Cerebellar nuclear complex (tissue), 1 donor: ENCODE results near the gene ZDHHC17.
A peak's percentile ranks its signal among the peaks of the same experiment; 100 is the strongest.
"Not testable (repeated sequence)": the region's sequence is repeated elsewhere in the genome, so short reads cannot be mapped to it uniquely, and the experiment has no call there.

Source experiments
- DNase-seq, 2 experiments: peaks; one replicate each; lab custom pipeline; 2025; lab: John Stamatoyannopoulos, UW

ZDHHC17 gene

GRCh38 chr12:76763746-76764675 is at the start of gene ZDHHC17:
Gene ZDHHC17 (plus strand): TSS chr12:76764115. CDS start chr12:76764237, 122 bp downstream.
- peak in 1 of 2 experiments; percentile 65 for DNase-seq

GRCh38 chr12:76714415-76714814 is 49.5 kb upstream of the ZDHHC17 start:
- DNase-seq, result no peak

- no peak for DNase-seq
Measured at GRCh38 chr12:76714861-76715260, 49.1 kb upstream of the ZDHHC17 start.

GRCh38 chr12:76715332-76715731 is 48.6 kb upstream of the ZDHHC17 start:
- DNase-seq, result no peak

- no peak for DNase-seq
Measured at GRCh38 chr12:76717314-76717713, 46.6 kb upstream of the ZDHHC17 start.

GRCh38 chr12:76719171-76720041 is 44.5 kb upstream of the ZDHHC17 start:
- no peak for DNase-seq

- no peak for DNase-seq
Measured at GRCh38 chr12:76720068-76720467, 43.8 kb upstream of the ZDHHC17 start.

- no peak for DNase-seq
Measured at GRCh38 chr12:76726626-76727025, 37.3 kb upstream of the ZDHHC17 start.

- DNase-seq, result not testable (repeated sequence)
Measured at GRCh38 chr12:76732188-76732587, 31.7 kb upstream of the ZDHHC17 start.

- DNase-seq, result not testable (repeated sequence)
Measured at GRCh38 chr12:76737689-76738088, 26.2 kb upstream of the ZDHHC17 start.

GRCh38 chr12:76738824-76739579 is 24.9 kb upstream of the ZDHHC17 start:
- DNase-seq, result no peak

- no peak for DNase-seq
Measured at GRCh38 chr12:76739896-76740295, 24.0 kb upstream of the ZDHHC17 start.

- no peak for DNase-seq
Measured at GRCh38 chr12:76740501-76740900, 23.4 kb upstream of the ZDHHC17 start.

GRCh38 chr12:76745343-76745742 is 18.6 kb upstream of the ZDHHC17 start:
- DNase-seq, result no peak

GRCh38 chr12:76746516-76746915 is 17.4 kb upstream of the ZDHHC17 start:
- no peak for DNase-seq

GRCh38 chr12:76747245-76747644 is 16.7 kb upstream of the ZDHHC17 start:
- no peak for DNase-seq

GRCh38 chr12:76755829-76756379 is 8.0 kb upstream of the ZDHHC17 start:
- no peak for DNase-seq

- no peak for DNase-seq
Measured at GRCh38 chr12:76757694-76758093, 6.2 kb upstream of the ZDHHC17 start.

- DNase-seq, result no peak
Measured at GRCh38 chr12:76762601-76762980, 1.3 kb upstream of the ZDHHC17 start.

GRCh38 chr12:76764856-76765255 is 941 bp downstream of the ZDHHC17 start:
- DNase-seq, result no peak

- no peak for DNase-seq
Measured at GRCh38 chr12:76765598-76765997, 1.7 kb downstream of the ZDHHC17 start.

- DNase-seq, result no peak
Measured at GRCh38 chr12:76766161-76766560, 2.2 kb downstream of the ZDHHC17 start.
